Measurements from ENCODE around the gene GRM2. TPM values are rescaled to one million over a fixed set of nuclear protein-coding genes. Genes with fewer than 3 reads are reported as not detected.
A peak's percentile ranks its signal among the peaks of the same experiment; 100 is the strongest.

GRM2 gene
- total RNA-seq, 1 experiment from 2014 or later = 1.9 TPM

GRCh38 chr3:51719410-51720025 lies 12.7 kb downstream of the GRM2 start:
- no peak overlapping the region for H3K4me3 Mint-ChIP-seq

More at GRCh38 chr3:51719410-51720025, 12.7 kb downstream of the GRM2 start:
- Histone ChIP-seq H3K27ac (ENCODE audit: insufficient read length, low read depth, low read length) (no peak overlapping the region), H3K79me2 (ENCODE audit: insufficient read depth, low read length) (no peaks in the 10 kb centered on the region), H3K23me2 (ENCODE audit: insufficient read length, low read depth, low read length, poor library complexity, severe bottlenecking) (no peaks in the 10 kb centered on the region), H2BK5ac (ENCODE audit: insufficient read length, low read length) (no peak overlapping the region), H3K4me1 (ENCODE audit: insufficient read depth, low read length) (peaks cover 3% of the 10 kb centered on the region; the same call in 1 of the 2 replicates), H3K9ac (ENCODE audit: extremely low read depth, insufficient read length, low read length) (no peak overlapping the region), H2AK5ac (ENCODE audit: insufficient read length, low read length) (no peak overlapping the region), H3K14ac (ENCODE audit: insufficient read depth, low read length) (no peak overlapping the region), H4K20me1 (ENCODE audit: control insufficient read depth, insufficient read depth, insufficient read length) (no peaks in the 10 kb centered on the region), H4K5ac (ENCODE audit: insufficient read length, low read depth, low read length) (no peak overlapping the region), H3T11ph (ENCODE audit: low read length) (no peak overlapping the region), H2AFZ (ENCODE audit: low read length) (no peak overlapping the region), H3K27me3 (ENCODE audit: insufficient read depth, low read length) (no peaks in the 10 kb centered on the region), H3K79me1 (ENCODE audit: insufficient read depth, low read depth, low read length, poor library complexity, severe bottlenecking) (no peaks in the 10 kb centered on the region), H3K18ac (ENCODE audit: insufficient read length, low read depth, low read length) (no peak overlapping the region), H2BK12ac (ENCODE audit: insufficient read length, low read depth, low read length) (no peak overlapping the region), H4K91ac (ENCODE audit: insufficient read length, low read depth, low read length) (no peak overlapping the region), H3K4ac (ENCODE audit: low read depth, low read length) (no peak overlapping the region), H3K23ac (ENCODE audit: insufficient read length, low read depth, low read length) (no peak overlapping the region), H3K4me2 (ENCODE audit: insufficient read depth, insufficient read length, low read length) (no peak overlapping the region), H2BK120ac (ENCODE audit: low read depth, low read length, poor library complexity, severe bottlenecking) (no peak overlapping the region), H3K9me3 (ENCODE audit: control insufficient read depth, low read depth, low read length) (no peaks in the 10 kb centered on the region), H4K8ac (replicated peaks; ENCODE audit: insufficient read length, low read depth, low read length) (no peak overlapping the region), H2BK15ac (ENCODE audit: low read depth, low read length) (no peak overlapping the region), H3K56ac (ENCODE audit: insufficient read length, low read depth, low read length) (no peak overlapping the region), H2BK20ac (ENCODE audit: low read depth, low read length, poor library complexity, severe bottlenecking) (no peak overlapping the region)
- WGBS (ENCODE audit: extremely low coverage, insufficient read length, low lambda C conversion rate) = no CpG with 5 or more reads among the region's 5 CpGs
- Mint-ChIP-seq H3K36me3 (ENCODE audit: insufficient read depth in 1 of 3, low read depth in 3 of 3) (peaks cover 0 to 10% (median 4%) of the 10 kb centered on the region in 3 experiments; a peak in 3 of 7 replicates), H3K27ac (no peak overlapping the region; a peak in 1 of 7 replicates), H3K4me1 (peaks cover 18 to 28% of the 10 kb centered on the region in 2 experiments), H3K9me3 (no peaks in the 10 kb centered on the region; a peak in 1 of 5 replicates), H3K27me3 (ENCODE audit: low read depth) (peaks cover 2% of the 10 kb centered on the region; the same call in 1 of the 2 replicates)
- DNase-seq = no peak
- TF ChIP-seq CTCF (conservative IDR thresholded peaks at IDR 0.05) = peak; percentile 3; the same call in 2 of the 3 replicates
